CD4-positive, alpha-beta T cell (primary cell): ENCODE results near the gene UBE4B. TPM values are rescaled to one million over a fixed set of nuclear protein-coding genes. Genes with fewer than 3 reads are reported as not detected.

Source experiments
- ATAC-seq: fragments of 200-7000 bp; cut with Tn5 transposase; one replicate; pipeline ENCODE4 v1.10.0; 2022; ENCODE audit warnings: mild to moderate bottlenecking; ENCODE audit not compliant: poor library complexity
- CTCF ChIA-PET: fragments of 350-600 bp; sonication (Branson Sonifier 250); formaldehyde crosslinking; loops from one replicate; lab custom pipeline; 2021; ENCODE audit warnings: antibody characterized with exemption, inconsistent platforms; lab: Charles Lee
- POLR2A ChIA-PET: fragments of 350-600 bp; sonication (Branson Sonifier 250); formaldehyde crosslinking; loops from one replicate; lab custom pipeline; 2021; ENCODE audit warnings: antibody characterized with exemption, inconsistent platforms; lab: Charles Lee
- DNase-seq, 14 experiments: peaks; one replicate each; pipeline ENCODE4 v3.0.0-alpha.2; 2013 to 2020; ENCODE audit warnings: mixed read lengths in 2 of 14
- H3K27ac ChIP-seq, 2 donors: one replicate each; pipeline versions ENCODE4 v1.5.1 to v1.7.0; 2013; ENCODE audit warnings: low read length in 2 of 2, low read depth in 1 of 2, mild to moderate bottlenecking in 1 of 2
- H3K27me3 ChIP-seq, 2 experiments: 1 replicate in 1 of 2; 2 replicates in 1 of 2; pipeline versions ENCODE4 v1.6.1 to v1.7.0; 2013; ENCODE audit warnings: low read length in 2 of 2, control low read depth in 1 of 2, mild to moderate bottlenecking in 1 of 2, moderate library complexity in 1 of 2; ENCODE audit not compliant: insufficient read depth in 2 of 2, control insufficient read depth in 1 of 2
- H3K36me3 ChIP-seq: one replicate; pipeline ENCODE4 v1.6.1; 2013; ENCODE audit warnings: low read length, control low read depth; ENCODE audit not compliant: insufficient read depth
- H3K4me1 ChIP-seq: one replicate; pipeline ENCODE4 v1.6.1; 2013; ENCODE audit warnings: low read length, control low read depth; ENCODE audit not compliant: insufficient read depth
- H3K4me3 ChIP-seq: one replicate; pipeline ENCODE4 v1.5.1; 2013; ENCODE audit warnings: mild to moderate bottlenecking, low read length, moderate library complexity
- H3K9me3 ChIP-seq, 2 experiments: 1 replicate in 1 of 2; 2 replicates in 1 of 2; pipeline versions ENCODE4 v1.6.1 to v1.7.0; 2013; ENCODE audit warnings: low read length in 2 of 2, mild to moderate bottlenecking in 2 of 2, control low read depth in 1 of 2, moderate library complexity in 1 of 2; ENCODE audit not compliant: control insufficient read depth in 1 of 2, insufficient read depth in 1 of 2
- H3K27ac Mint-ChIP-seq: one replicate; pipeline ENCODE4 v1.8.0; 2020; ENCODE audit warnings: mixed read lengths
- H3K27me3 Mint-ChIP-seq: one replicate; pipeline ENCODE4 v1.8.0; 2021; ENCODE audit warnings: mixed read lengths
- H3K36me3 Mint-ChIP-seq: one replicate; pipeline ENCODE4 v1.8.0; 2021; ENCODE audit warnings: low read depth, mixed read lengths
- H3K4me1 Mint-ChIP-seq: one replicate; pipeline ENCODE4 v1.8.0; 2021; ENCODE audit warnings: low read depth, mixed read lengths
- H3K4me3 Mint-ChIP-seq: one replicate; pipeline ENCODE4 v1.8.0; 2020; ENCODE audit warnings: mild to moderate bottlenecking, mixed read lengths
- H3K9me3 Mint-ChIP-seq: one replicate; pipeline ENCODE4 v1.8.0; 2020; ENCODE audit warnings: mixed read lengths
- CTCF ChIP-seq: fragments of 200-600 bp; IDR thresholded peaks from one replicate; pipeline ENCODE4 v1.8.0; 2022; ENCODE audit warnings: antibody characterized with exemption, mild to moderate bottlenecking
- intact Hi-C, 2 experiments: fragments of 100-400 bp; cut with DNase I in 1 of 2; cut with micrococcal nuclease in 1 of 2; formaldehyde crosslinking; loops; one replicate each; pipeline versions ENCODE4 v1.15.1 to v1.9.0; 2023 to 2025; cut with DNase I, micrococcal nuclease
- total RNA-seq, 174 experiments: library from RNA in 2 of 174; stranded (reverse) in 2 of 174; gene quantifications; one replicate each; pipeline ENCODE4 v1.2.3 and lab custom pipeline; 2021 to 2026

The UBE4B gene
- total RNA-seq, 2 experiments from 2014 or later, result 27.9 to 28.7 TPM

- Histone ChIP-seq H3K4me1 (no peaks in the 10 kb centered on the region), H3K4me3 (no peak overlapping the region), H3K9me3 (no peaks in the 10 kb centered on the region), H3K27ac (no peak overlapping the region), H3K27me3 (no peaks in the 10 kb centered on the region), H3K36me3 (peaks cover 54% of the 10 kb centered on the region)
- no peak for ATAC-seq
- Mint-ChIP-seq H3K27me3 (no peaks in the 10 kb centered on the region), H3K27ac (no peak overlapping the region), H3K4me1 (no peaks in the 10 kb centered on the region), H3K36me3 (peaks cover 80% of the 10 kb centered on the region), H3K4me3 (no peak overlapping the region), H3K9me3 (no peaks in the 10 kb centered on the region)
- CTCF ChIA-PET, result no interaction called here
- intact Hi-C loops, result no loop called here
- DNase-seq, result no peak
- TF ChIP-seq CTCF, result no peak
- POLR2A ChIA-PET, result no interaction called here
These were observed 99.6 kb downstream of the UBE4B start for GRCh38 chr1:10132316-10132715.

GRCh38 chr1:10132852-10133251, 100.1 kb downstream of the UBE4B start:
- H3K36me3 ChIP-seq, result peaks cover 54% of the 10 kb centered on the region
- Mint-ChIP-seq H3K27me3 (no peaks in the 10 kb centered on the region), H3K27ac (no peak overlapping the region), H3K4me3 (no peak overlapping the region), H3K9me3 (no peaks in the 10 kb centered on the region), H3K36me3 (peaks cover 78% of the 10 kb centered on the region), H3K4me1 (no peaks in the 10 kb centered on the region)
- no peak for TF ChIP-seq CTCF
- no peak overlapping the region for H3K27ac ChIP-seq
- DNase-seq (no peak), ATAC-seq (no peak)
- ChIA-PET POLR2A (no interaction called here), CTCF (no interaction called here)
- H3K4me3 ChIP-seq, result no peak overlapping the region
- intact Hi-C loops, result no loop called here
- no peaks in the 10 kb centered on the region for H3K4me1 ChIP-seq
- H3K27me3 ChIP-seq, result no peaks in the 10 kb centered on the region
- no peaks in the 10 kb centered on the region for H3K9me3 ChIP-seq

DNA sequence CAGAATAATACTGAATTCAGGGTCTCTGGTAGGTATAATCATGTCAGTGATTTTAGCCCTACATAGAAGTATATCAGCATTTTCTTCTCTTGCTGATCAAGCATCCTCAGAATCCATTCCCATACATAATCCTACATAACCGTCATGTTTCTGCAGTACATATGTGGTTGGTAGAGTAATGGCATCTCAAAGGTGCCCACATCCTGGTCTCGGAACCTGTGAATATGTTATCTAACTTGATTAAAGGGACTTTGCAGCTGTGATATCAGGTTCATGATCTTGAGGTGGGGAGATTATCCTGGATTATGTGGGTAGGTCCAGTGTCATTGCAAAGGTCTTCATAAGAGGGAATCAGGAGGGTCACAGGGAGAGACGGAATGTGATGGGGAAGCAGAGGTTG, 108.2 kb downstream of the UBE4B start:
- POLR2A ChIA-PET, result no interaction called here
- CTCF ChIA-PET, result interaction anchor here (0.6 kb wide), 1 partner anchor 97 kb away, joined by 3 read pairs; no protein-coding TSS in a partner anchor
- ATAC-seq (no peak), DNase-seq (no peak)
- H3K4me1 Mint-ChIP-seq, result no peaks in the 10 kb centered on the region
- no peak for TF ChIP-seq CTCF
- H3K4me1 ChIP-seq, result no peaks in the 10 kb centered on the region
- H3K36me3 ChIP-seq, result peaks cover 33% of the 10 kb centered on the region
- no peak overlapping the region for H3K4me3 Mint-ChIP-seq
- H3K27me3 Mint-ChIP-seq, result no peaks in the 10 kb centered on the region
- H3K36me3 Mint-ChIP-seq, result peaks cover 87% of the 10 kb centered on the region
- H3K27ac ChIP-seq, result no peak overlapping the region
- no peaks in the 10 kb centered on the region for H3K27me3 ChIP-seq
- H3K9me3 ChIP-seq, result no peaks in the 10 kb centered on the region
- no peak overlapping the region for H3K4me3 ChIP-seq
- H3K27ac Mint-ChIP-seq, result no peak overlapping the region
- intact Hi-C loops, result no loop called here
- no peaks in the 10 kb centered on the region for H3K9me3 Mint-ChIP-seq
